Spleen (tissue), 7 donors: ENCODE data around the gene ABO.

Experiments used
- CTCF ChIP-seq, 11 experiments: fragments of 200-600 bp in 7 of 11; fragments of 450-650 bp in 4 of 11; sonication (generic) in 4 of 11; IDR thresholded peaks in 8 of 11; conservative IDR thresholded peaks in 3 of 11; 1 replicate in 7 of 11; 2 replicates in 4 of 11; pipeline versions ENCODE4 v1.4.0 to v1.8.0; 2016 to 2021; ENCODE audit warnings: antibody characterized with exemption in 11 of 11, inconsistent platforms in 4 of 11, mild to moderate bottlenecking in 1 of 11
- POLR2A ChIP-seq, 3 donors: fragments of 450-650 bp; IDR thresholded peaks; one replicate each; pipeline ENCODE4 v1.5.1; 2017; ENCODE audit warnings: antibody characterized with exemption in 3 of 3, mild to moderate bottlenecking in 1 of 3
- donor health status: DM: no; HTN: no; CAD: no; lungs with moderate emphysema.
- donor health status: DM: no; HTN: no; CAD: no.
- donor health status: DM: no; HTN: no; CAD: no.

DNA sequence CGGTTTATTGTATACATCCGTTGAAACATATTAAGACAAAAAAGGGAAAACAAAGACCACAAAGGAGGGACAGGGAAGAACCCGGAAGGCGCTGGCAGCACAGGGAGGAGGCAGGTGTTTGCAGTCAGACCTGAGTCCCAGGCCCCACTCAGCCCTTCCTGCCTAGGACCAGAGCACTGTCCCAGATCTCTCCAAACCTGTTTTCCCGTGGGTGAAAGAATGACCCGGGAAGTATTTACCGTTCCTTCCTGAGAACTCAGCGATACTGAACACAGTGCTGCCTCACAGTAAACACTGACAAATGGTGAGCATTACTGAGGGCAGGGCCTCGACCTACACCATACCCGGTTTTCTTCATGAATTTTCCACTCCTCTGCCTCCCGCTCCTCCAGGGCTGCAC is 1.2 kb downstream of the ABO start:
- no peak for TF ChIP-seq CTCF (IDR thresholded peaks at IDR 0.05 in 8 of 11, conservative IDR thresholded peaks at IDR 0.05 in 3 of 11)
- TF ChIP-seq POLR2A (IDR thresholded peaks at IDR 0.05), result no peak
